ENCODE data around the gene PNKP. TPM values are rescaled to one million over a fixed set of nuclear protein-coding genes. Genes with fewer than 3 reads are reported as not detected.

The PNKP gene
- total and polyA plus RNA-seq, 9 of the 15 experiments (the other 6 are each of a cell fraction or from before 2014, with no cell fraction given): 2.8 to 85.4 (median 25.3) TPM

GRCh38 chr19:49889038-49889686, 21.8 kb upstream of the PNKP start:
- TF ChIP-seq ZBTB7A (IDR thresholded peaks at IDR 0.05; ENCODE audit: borderline replicate concordance, control insufficient read depth, low read depth, low read length) (peak; percentile 12; the same call in 1 of the 2 replicates), ZNF740 (CRISPR knock-in tag; IDR thresholded peaks at IDR 0.05) (peak; percentile 54; the same call in 1 of the 2 replicates), ZNF740 (tag; IDR thresholded peaks at IDR 0.05) (no peak), SIRT6 (IDR thresholded peaks at IDR 0.05; ENCODE audit: low read depth, low read length) (no peak), ZNF79 (CRISPR knock-in tag; IDR thresholded peaks at IDR 0.05; ENCODE audit: low read depth) (no peak), ELF1 (tag; IDR thresholded peaks at IDR 0.05) (0 out of 2 replicates have a peak, but pooled peaks have one; percentile 13), GTF2E2 (tag; IDR thresholded peaks at IDR 0.05) (0 out of 2 replicates have a peak, but pooled peaks have one; percentile 18)
- ChIA-PET CTCF (ENCODE audit: low intra/inter-chr PET ratio) (interaction anchor here (0.6 to 0.7 kb wide), 2 partner anchors 53 to 355 kb away, joined by 5 to 6 read pairs; no protein-coding TSS in a partner anchor), POLR2A (interaction anchor here (0.8 to 1.6 kb wide), 3 partner anchors 12 to 145 kb away, joined by 3 to 11 read pairs (median 4); partner anchors contain the start of genes AKT1S1, ATF5, NUP62 and TBC1D17)
- H3K4me1 ChIP-seq (replicated peaks in 1 of 2; ENCODE audit: control insufficient read depth in 2 of 2, insufficient read depth in 2 of 2, low read length in 2 of 2): peaks cover 12 to 52% of the 10 kb centered on the region in 2 experiments
- H3K27me3 ChIP-seq (ENCODE audit: control insufficient read depth in 2 of 2, insufficient read depth in 2 of 2, low read length in 2 of 2): no peaks in the 10 kb centered on the region; a peak in 1 of 5 replicates
- H2AFZ ChIP-seq (ENCODE audit: low read depth, low read length): peak overlapping the region; percentile 100
- peaks cover 8% of the 10 kb centered on the region; the same call in 2 of the 3 replicates for H3K36me3 ChIP-seq (ENCODE audit: control insufficient read depth, insufficient read depth, low read length)
- peaks cover 3% of the 10 kb centered on the region for H3K9me1 ChIP-seq (ENCODE audit: control insufficient read depth, insufficient read depth, low read length)
- DNase-seq (ENCODE audit: extremely low read depth in 1 of 4, low spot score in 3 of 4) (peak in 1 of 4 experiments; percentile 30), ATAC-seq (no peak), FAIRE-seq (peak; percentile 29)
- 56% methylated on average over 17 of the region's 23 CpGs for WGBS (ENCODE audit: insufficient coverage, low coverage, missing lambda C conversion rate)
- H3K4me3 ChIP-seq: no peak overlapping the region
- H3K4me2 ChIP-seq (ENCODE audit: insufficient read depth, low read length): peak overlapping the region; percentile 92
- no peaks in the 10 kb centered on the region for H3K9me3 ChIP-seq (replicated peaks; ENCODE audit: control insufficient read depth, insufficient read depth, low read depth, low read length)
- intact Hi-C loops (cut with micrococcal nuclease) (no loop called here), in situ Hi-C loops (cut with MboI) (no loop called here)
- BruUV-seq (replicated peaks): TSS peak; percentile 81
- no peaks in the 10 kb centered on the region for H3K79me2 ChIP-seq (ENCODE audit: control insufficient read depth, insufficient read depth, low read length)
- no peaks in the 10 kb centered on the region for H4K20me1 ChIP-seq (replicated peaks; ENCODE audit: control insufficient read depth, insufficient read depth, low read length)
- peak overlapping the region; percentile 89 for H3K27ac ChIP-seq (ENCODE audit: extremely low read depth, low read depth, low read length)
- peak overlapping the region; percentile 74 to 90 for H3K9ac ChIP-seq (ENCODE audit: insufficient read depth in 1 of 2, low read depth in 2 of 2, low read length in 2 of 2)
